HT-29 (cell line): ENCODE results near the gene RAPGEF6. TPM values are rescaled to one million over a fixed set of nuclear protein-coding genes. Genes with fewer than 3 reads are reported as not detected.
"Not testable (repeated sequence)": the region's sequence is repeated elsewhere in the genome, so short reads cannot be mapped to it uniquely, and the experiment has no call there.

ENCODE experiments used
- DNase-seq: peaks from one replicate; pipeline ENCODE4 v3.0.0-alpha.2; 2015; ENCODE audit warnings: low spot score
- small RNA-seq: library from RNA; depleted of rRNA; stranded (forward); fragments of <200 nt; gene quantifications from one replicate; pipeline ENCODE3, GENCODE V24; 2014
- total RNA-seq: library from RNA; depleted of rRNA; stranded (reverse); fragments of >200 nt; shearing (Covaris generic); gene quantifications from 2 replicates; pipeline ENCODE4 v1.2.3, GENCODE V29; 2014; rRNA removed

The RAPGEF6 gene
- total RNA-seq, 1 experiment from 2014 or later: 7.4 TPM

- no peak for DNase-seq
These were observed 245.2 kb downstream of the RAPGEF6 start for GRCh38 chr5:131389869-131390265.

GRCh38 chr5:131389096-131389868, 245.7 kb downstream of the RAPGEF6 start:
- no peak for DNase-seq

- DNase-seq: no peak
These were observed 247.8 kb downstream of the RAPGEF6 start for GRCh38 chr5:131387255-131387654.

GRCh38 chr5:131386779-131387178, 248.2 kb downstream of the RAPGEF6 start:
- DNase-seq: no peak

GRCh38 chr5:131386124-131386523, 248.9 kb downstream of the RAPGEF6 start:
- no peak for DNase-seq

- no peak for DNase-seq
These were observed 250.3 kb downstream of the RAPGEF6 start for GRCh38 chr5:131384616-131385214.

GRCh38 chr5:131384173-131384572, 250.9 kb downstream of the RAPGEF6 start:
- DNase-seq: no peak

GRCh38 chr5:131382407-131383395, 252.3 kb downstream of the RAPGEF6 start:
- peak; percentile 77 for DNase-seq

GRCh38 chr5:131381777-131382176, 253.3 kb downstream of the RAPGEF6 start:
- DNase-seq: no peak

- no peak for DNase-seq
These were observed 254.0 kb downstream of the RAPGEF6 start for GRCh38 chr5:131381021-131381420.

- DNase-seq: not testable (repeated sequence)
These were observed 254.8 kb downstream of the RAPGEF6 start for GRCh38 chr5:131380238-131380637.

GRCh38 chr5:131379723-131380122, 255.3 kb downstream of the RAPGEF6 start:
- peak; percentile 62 for DNase-seq

- DNase-seq: peak; percentile 14
These were observed 256.1 kb downstream of the RAPGEF6 start for GRCh38 chr5:131378721-131379541.

- DNase-seq: no peak
These were observed 257.2 kb downstream of the RAPGEF6 start for GRCh38 chr5:131377785-131378325.

- no peak for DNase-seq
These were observed 257.7 kb downstream of the RAPGEF6 start for GRCh38 chr5:131377346-131377745.

- no peak for DNase-seq
These were observed 259.7 kb downstream of the RAPGEF6 start for GRCh38 chr5:131375351-131375750.

Small RNAs within 50 kb of the gene (small RNA-seq; reads per million reads assigned to genes)
- gene RF02271: not detected

Other genes starting within 250 kb of the RAPGEF6 start
- gene FNIP1, start 161.8 kb upstream of the RAPGEF6 start, total RNA-seq: 20.8 and 22.1 TPM in 2 replicates